SJCRH30 (cell line): Measurements from ENCODE around the gene XIRP2. TPM values are rescaled to one million over a fixed set of nuclear protein-coding genes. Genes with fewer than 3 reads are reported as not detected.

Source experiments
- DNase-seq, 2 experiments: peaks; one replicate each; pipeline ENCODE4 v3.0.0-alpha.2; 2015 to 2020
- H3K27ac ChIP-seq: fragments of 250-450 bp; sonication (Bioruptor Pico); 2 replicates; pipeline ENCODE4 v1.5.1; 2020; ENCODE audit warnings: mild to moderate bottlenecking, moderate library complexity
- H3K27me3 ChIP-seq: fragments of 250-450 bp; sonication (Bioruptor Pico); 2 replicates; pipeline ENCODE4 v1.5.1; 2020; ENCODE audit warnings: mild to moderate bottlenecking, moderate library complexity
- H3K36me3 ChIP-seq: fragments of 250-450 bp; sonication (Bioruptor Pico); 2 replicates; pipeline ENCODE4 v1.5.1; 2020; ENCODE audit warnings: mild to moderate bottlenecking, moderate library complexity
- H3K4me1 ChIP-seq: fragments of 250-450 bp; sonication (Bioruptor Pico); 2 replicates; pipeline ENCODE4 v1.5.1; 2020; ENCODE audit warnings: mild to moderate bottlenecking, moderate library complexity
- H3K4me3 ChIP-seq: fragments of 250-450 bp; sonication (Bioruptor Pico); 2 replicates; pipeline ENCODE4 v1.5.1; 2020; ENCODE audit warnings: mild to moderate bottlenecking, moderate library complexity
- H3K9me3 ChIP-seq: fragments of 250-450 bp; sonication (Bioruptor Pico); replicated peaks from 2 replicates; pipeline ENCODE4 v1.5.1; 2020; ENCODE audit warnings: mild to moderate bottlenecking, moderate library complexity
- total RNA-seq: library from RNA; depleted of rRNA; stranded (reverse); fragments of >200 nt; shearing (Covaris generic); gene quantifications from 2 replicates; pipeline ENCODE4 v1.2.3, GENCODE V29; 2014

The XIRP2 gene
- total RNA-seq, 1 experiment from 2014 or later: 0.24 TPM

GRCh38 chr2:167127135-167127534, 238.9 kb downstream of the XIRP2 start:
- peak in 1 of 2 experiments; percentile 25 for DNase-seq
- no peaks in the 10 kb centered on the region for H3K36me3 ChIP-seq
- H3K4me1 ChIP-seq: no peaks in the 10 kb centered on the region
- no peak overlapping the region for H3K27ac ChIP-seq
- H3K27me3 ChIP-seq: no peaks in the 10 kb centered on the region
- H3K9me3 ChIP-seq: no peaks in the 10 kb centered on the region
- H3K4me3 ChIP-seq: no peak overlapping the region

GRCh38 chr2:167128130-167128529, 239.8 kb downstream of the XIRP2 start:
- DNase-seq: no peak
- Histone ChIP-seq H3K27me3 (no peaks in the 10 kb centered on the region), H3K36me3 (no peaks in the 10 kb centered on the region), H3K27ac (no peak overlapping the region), H3K9me3 (no peaks in the 10 kb centered on the region), H3K4me1 (no peaks in the 10 kb centered on the region), H3K4me3 (no peak overlapping the region)

- H3K36me3 ChIP-seq: no peaks in the 10 kb centered on the region
- no peak for DNase-seq
Measured at GRCh38 chr2:167132066-167132465, 243.8 kb downstream of the XIRP2 start.

GRCh38 chr2:167132906-167133555, 244.8 kb downstream of the XIRP2 start:
- no peaks in the 10 kb centered on the region for H3K9me3 ChIP-seq
- peaks cover 8% of the 10 kb centered on the region; the same call in 1 of the 2 replicates for H3K4me1 ChIP-seq
- no peak for DNase-seq
- H3K27ac ChIP-seq: no peak overlapping the region
- no peak overlapping the region for H3K4me3 ChIP-seq
- H3K36me3 ChIP-seq: no peaks in the 10 kb centered on the region
- H3K27me3 ChIP-seq: no peaks in the 10 kb centered on the region

More at GRCh38 chr2:167132066-167132465, 243.8 kb downstream of the XIRP2 start:
- Histone ChIP-seq H3K4me1 (peaks cover 8% of the 10 kb centered on the region; the same call in 1 of the 2 replicates), H3K27me3 (no peaks in the 10 kb centered on the region), H3K4me3 (no peak overlapping the region), H3K9me3 (no peaks in the 10 kb centered on the region), H3K27ac (no peak overlapping the region)

GRCh38 chr2:167133614-167134013, 245.3 kb downstream of the XIRP2 start:
- H3K27ac ChIP-seq: no peak overlapping the region
- no peaks in the 10 kb centered on the region for H3K9me3 ChIP-seq
- H3K4me1 ChIP-seq: peaks cover 8% of the 10 kb centered on the region; the same call in 1 of the 2 replicates
- no peaks in the 10 kb centered on the region for H3K36me3 ChIP-seq
- DNase-seq: no peak
- H3K27me3 ChIP-seq: no peaks in the 10 kb centered on the region
- H3K4me3 ChIP-seq: no peak overlapping the region

GRCh38 chr2:167134381-167135072, 246.2 kb downstream of the XIRP2 start:
- no peaks in the 10 kb centered on the region for H3K36me3 ChIP-seq
- peak in 1 of 2 experiments; percentile 30 for DNase-seq
- no peaks in the 10 kb centered on the region for H3K27me3 ChIP-seq
- H3K27ac ChIP-seq: peak overlapping the region; percentile 2; the same call in 1 of the 2 replicates
- peaks cover 8% of the 10 kb centered on the region; the same call in 1 of the 2 replicates for H3K4me1 ChIP-seq
- H3K9me3 ChIP-seq: no peaks in the 10 kb centered on the region
- no peak overlapping the region for H3K4me3 ChIP-seq

- Histone ChIP-seq H3K27ac (no peak overlapping the region), H3K4me1 (peaks cover 15% of the 10 kb centered on the region), H3K4me3 (no peak overlapping the region), H3K9me3 (no peaks in the 10 kb centered on the region), H3K27me3 (no peaks in the 10 kb centered on the region), H3K36me3 (no peaks in the 10 kb centered on the region)
- no peak for DNase-seq
Measured at GRCh38 chr2:167135706-167136105, 247.4 kb downstream of the XIRP2 start.

- Histone ChIP-seq H3K27ac (no peak overlapping the region), H3K4me3 (no peak overlapping the region), H3K36me3 (no peaks in the 10 kb centered on the region), H3K9me3 (no peaks in the 10 kb centered on the region), H3K4me1 (peaks cover 19% of the 10 kb centered on the region), H3K27me3 (no peaks in the 10 kb centered on the region)
- no peak for DNase-seq
Measured at GRCh38 chr2:167136879-167137596, 248.8 kb downstream of the XIRP2 start.

GRCh38 chr2:167140330-167140729, 252.1 kb downstream of the XIRP2 start:
- Histone ChIP-seq H3K4me3 (no peak overlapping the region), H3K4me1 (peaks cover 13% of the 10 kb centered on the region), H3K27ac (peak overlapping the region; percentile 17; the same call in 1 of the 2 replicates), H3K9me3 (no peaks in the 10 kb centered on the region), H3K27me3 (no peaks in the 10 kb centered on the region), H3K36me3 (no peaks in the 10 kb centered on the region)
- DNase-seq: no peak

GRCh38 chr2:167140767-167141166, 252.5 kb downstream of the XIRP2 start:
- H3K36me3 ChIP-seq: no peaks in the 10 kb centered on the region
- peak overlapping the region; percentile 56 for H3K27ac ChIP-seq
- DNase-seq: peak; percentile 70 to 85

GRCh38 chr2:167142554-167142953, 254.3 kb downstream of the XIRP2 start:
- Histone ChIP-seq H3K9me3 (no peaks in the 10 kb centered on the region), H3K27me3 (no peaks in the 10 kb centered on the region), H3K27ac (no peak overlapping the region), H3K4me1 (peaks cover 13% of the 10 kb centered on the region), H3K36me3 (no peaks in the 10 kb centered on the region), H3K4me3 (no peak overlapping the region)
- no peak for DNase-seq

More at GRCh38 chr2:167140767-167141166, 252.5 kb downstream of the XIRP2 start:
- Histone ChIP-seq H3K9me3 (no peaks in the 10 kb centered on the region), H3K27me3 (no peaks in the 10 kb centered on the region), H3K4me3 (no peak overlapping the region), H3K4me1 (peaks cover 13% of the 10 kb centered on the region)

GRCh38 chr2:167144179-167144898, 256.1 kb downstream of the XIRP2 start:
- Histone ChIP-seq H3K9me3 (no peaks in the 10 kb centered on the region), H3K27ac (no peak overlapping the region), H3K4me1 (peaks cover 13% of the 10 kb centered on the region), H3K4me3 (no peak overlapping the region), H3K27me3 (no peaks in the 10 kb centered on the region), H3K36me3 (no peaks in the 10 kb centered on the region)
- no peak for DNase-seq

- Histone ChIP-seq H3K4me1 (0 out of 2 replicates have a peak, but pooled peaks cover 2% of the 10 kb centered on the region), H3K4me3 (no peak overlapping the region), H3K27me3 (no peaks in the 10 kb centered on the region), H3K36me3 (no peaks in the 10 kb centered on the region), H3K9me3 (no peaks in the 10 kb centered on the region), H3K27ac (no peak overlapping the region)
- DNase-seq: no peak
Measured at GRCh38 chr2:167147271-167147941, 259.1 kb downstream of the XIRP2 start.

- H3K27ac ChIP-seq: no peak overlapping the region
- no peak for DNase-seq
- H3K9me3 ChIP-seq: no peaks in the 10 kb centered on the region
- H3K4me1 ChIP-seq: no peaks in the 10 kb centered on the region
- no peaks in the 10 kb centered on the region for H3K27me3 ChIP-seq
- H3K4me3 ChIP-seq: no peak overlapping the region
- H3K36me3 ChIP-seq: no peaks in the 10 kb centered on the region
Measured at GRCh38 chr2:167151894-167152293, 263.6 kb downstream of the XIRP2 start.
